GM19438 (cell line): ENCODE results near the gene PRR33.
"Not testable (repeated sequence)": the region's sequence is repeated elsewhere in the genome, so short reads cannot be mapped to it uniquely, and the experiment has no call there.

Experiments used
- ATAC-seq: cut with Tn5 transposase; IDR thresholded peaks from one replicate; pipeline ENCODE4 v1.9.1; 2021; ENCODE audit warnings: low read depth; ENCODE audit not compliant: unreplicated experiment

The PRR33 gene

GRCh38 chr11:1891831-1892115, at the start of gene PRR33:
TSS of gene PRR33 (minus strand) at chr11:1891895. CDS start at chr11:1890584, 1,311 bp downstream.
- no peak for ATAC-seq

- ATAC-seq, result not testable (repeated sequence)
These were observed 48.1 kb upstream of the PRR33 start for GRCh38 chr11:1939788-1940187.

- no peak for ATAC-seq
These were observed 47.4 kb upstream of the PRR33 start for GRCh38 chr11:1939006-1939625.

GRCh38 chr11:1938343-1939005, 46.8 kb upstream of the PRR33 start:
- no peak for ATAC-seq

GRCh38 chr11:1937616-1938342, 46.1 kb upstream of the PRR33 start:
- no peak for ATAC-seq

- no peak for ATAC-seq
These were observed 45.3 kb upstream of the PRR33 start for GRCh38 chr11:1936781-1937615.

- no peak for ATAC-seq
These were observed 44.5 kb upstream of the PRR33 start for GRCh38 chr11:1936072-1936780.

GRCh38 chr11:1935156-1936071, 43.7 kb upstream of the PRR33 start:
- no peak for ATAC-seq

- no peak for ATAC-seq
These were observed 42.9 kb upstream of the PRR33 start for GRCh38 chr11:1934335-1935155.

- ATAC-seq, result no peak
These were observed 42.0 kb upstream of the PRR33 start for GRCh38 chr11:1933416-1934334.

GRCh38 chr11:1932681-1933080, 41.0 kb upstream of the PRR33 start:
- no peak for ATAC-seq

- ATAC-seq, result no peak
These were observed 40.4 kb upstream of the PRR33 start for GRCh38 chr11:1932105-1932480.

- no peak for ATAC-seq
These were observed 39.8 kb upstream of the PRR33 start for GRCh38 chr11:1931341-1932104.

- no peak for ATAC-seq
These were observed 38.8 kb upstream of the PRR33 start for GRCh38 chr11:1930462-1930830.

GRCh38 chr11:1929621-1930461, 38.1 kb upstream of the PRR33 start:
- ATAC-seq, result no peak

GRCh38 chr11:1928891-1929541, 37.3 kb upstream of the PRR33 start:
- ATAC-seq, result no peak
